Fibroblast of villous mesenchyme (primary cell): ENCODE data around the gene ACOT7. TPM values are rescaled to one million over a fixed set of nuclear protein-coding genes. Genes with fewer than 3 reads are reported as not detected.
A peak's percentile ranks its signal among the peaks of the same experiment; 100 is the strongest.

Source experiments
- DNase-seq: peaks from one replicate; pipeline ENCODE4 v3.0.0-alpha.2; 2010; ENCODE audit warnings: low read depth
- H3K4me3 ChIP-seq: 2 replicates; pipeline ENCODE4 v1.5.1; 2011; ENCODE audit warnings: low read depth, mild to moderate bottlenecking, low read length
- CTCF ChIP-seq: IDR thresholded peaks from 2 replicates; pipeline ENCODE4 v1.5.1; 2012; ENCODE audit warnings: low read depth, mild to moderate bottlenecking, low read length; ENCODE audit not compliant: insufficient read depth
- total RNA-seq: library from RNA; depleted of rRNA; stranded (reverse); fragments of >200 nt; gene quantifications from 2 replicates; pipeline ENCODE4 v1.2.3, GENCODE V29; 2012

The ACOT7 gene
- total RNA-seq, 1 donor = 17.3 TPM

GRCh38 chr1:6266641-6267040, 126.9 kb downstream of the ACOT7 start:
- no peak for TF ChIP-seq CTCF
- no peak overlapping the region for H3K4me3 ChIP-seq
- DNase-seq = no peak

- DNase-seq = no peak
- H3K4me3 ChIP-seq = no peak overlapping the region
- TF ChIP-seq CTCF = no peak
These were observed 128.4 kb downstream of the ACOT7 start for GRCh38 chr1:6265151-6265550.

GRCh38 chr1:6263716-6264115, 129.9 kb downstream of the ACOT7 start:
- DNase-seq = no peak
- TF ChIP-seq CTCF = no peak
- no peak overlapping the region for H3K4me3 ChIP-seq

- TF ChIP-seq CTCF = no peak
- H3K4me3 ChIP-seq = no peak overlapping the region
- DNase-seq = peak; percentile 81
These were observed 130.8 kb downstream of the ACOT7 start for GRCh38 chr1:6262555-6263420.

- DNase-seq = no peak
- peak overlapping the region; percentile 58 for H3K4me3 ChIP-seq
- TF ChIP-seq CTCF = no peak
These were observed 132.0 kb downstream of the ACOT7 start for GRCh38 chr1:6261615-6261995.

GRCh38 chr1:6260961-6261614, 132.5 kb downstream of the ACOT7 start, which contains the start of gene GPR153:
Gene GPR153 (minus strand): TSS chr1:6261098. CDS start chr1:6254905, 6,193 bp downstream.
- TF ChIP-seq CTCF = no peak
- H3K4me3 ChIP-seq = peak within 1 kb of the TSS; percentile 72
- DNase-seq = peak; percentile 41
